Measurements from ENCODE around the gene IPO8. TPM values are rescaled to one million over a fixed set of nuclear protein-coding genes. Genes with fewer than 3 reads are reported as not detected.
"Not testable (repeated sequence)": the region's sequence is repeated elsewhere in the genome, so short reads cannot be mapped to it uniquely, and the experiment has no call there.

IPO8 gene
- total RNA-seq, 1 donor = 25.7 TPM

DNA sequence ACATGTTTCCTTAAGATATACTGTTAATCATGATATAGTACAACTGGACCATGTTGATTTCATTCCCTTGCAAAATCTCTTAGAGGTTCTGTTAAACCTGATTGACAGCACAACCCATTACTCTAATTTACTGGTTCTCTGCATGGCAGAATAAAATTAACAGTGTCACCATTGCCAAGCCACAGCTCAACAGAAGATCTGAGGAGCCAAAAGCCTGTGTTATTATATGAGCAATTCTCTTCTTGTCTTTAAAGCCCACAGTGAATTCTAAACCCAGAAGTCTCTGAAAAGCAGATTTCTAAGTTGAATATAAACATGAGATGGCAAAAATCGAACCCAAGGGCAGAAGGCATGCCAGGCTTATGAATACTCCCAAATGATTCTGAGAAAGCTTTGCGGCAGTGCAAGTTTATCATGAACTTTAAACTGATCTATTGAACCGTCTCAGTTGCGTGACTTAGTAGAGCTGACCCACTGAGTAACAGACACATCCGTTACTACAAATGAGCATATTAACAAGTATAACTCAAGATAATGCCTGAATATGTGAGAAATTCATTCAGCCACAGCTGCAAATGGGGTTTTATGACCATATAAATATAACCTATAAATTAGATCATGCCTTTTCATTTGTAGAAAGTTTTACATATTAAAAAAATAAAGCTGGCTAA is 78.2 kb downstream of the IPO8 start:
- H4K20me1 ChIP-seq (ENCODE audit: insufficient read depth, low read length) = no peaks in the 10 kb centered on the region
- DNase-seq (ENCODE audit: insufficient read length, low spot score, missing footprints) = no peak

DNA sequence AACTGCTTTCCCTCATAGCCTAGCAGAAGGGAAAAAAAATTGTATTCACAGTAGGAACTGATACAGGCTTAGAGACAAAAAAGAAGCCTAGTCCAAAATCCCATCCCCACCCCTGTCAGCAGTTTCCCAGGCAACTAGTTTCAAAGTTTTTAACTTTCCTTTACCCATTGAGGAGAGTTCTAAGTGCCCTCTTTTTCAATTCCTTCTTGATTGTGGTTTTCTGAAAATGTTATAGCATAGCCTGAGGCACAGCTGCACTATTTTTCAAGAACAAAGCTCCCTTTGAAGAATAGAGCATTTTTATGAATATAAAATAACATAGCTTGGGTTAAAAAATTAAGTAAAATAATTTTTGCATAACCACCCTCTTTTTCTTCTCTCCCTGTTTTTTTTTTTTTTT is 81.6 kb downstream of the IPO8 start:
- no peaks in the 10 kb centered on the region for H3K9me3 ChIP-seq (ENCODE audit: low read depth, low read length)
- peak; percentile 58 for DNase-seq (ENCODE audit: insufficient read length, low spot score, missing footprints)
- no peak overlapping the region for H3K27ac ChIP-seq (ENCODE audit: low read depth, low read length)
- H4K20me1 ChIP-seq (ENCODE audit: insufficient read depth, low read length) = no peaks in the 10 kb centered on the region
- H3K36me3 ChIP-seq (ENCODE audit: insufficient read depth, low read length) = no peaks in the 10 kb centered on the region
- TF ChIP-seq, protein P1, sequence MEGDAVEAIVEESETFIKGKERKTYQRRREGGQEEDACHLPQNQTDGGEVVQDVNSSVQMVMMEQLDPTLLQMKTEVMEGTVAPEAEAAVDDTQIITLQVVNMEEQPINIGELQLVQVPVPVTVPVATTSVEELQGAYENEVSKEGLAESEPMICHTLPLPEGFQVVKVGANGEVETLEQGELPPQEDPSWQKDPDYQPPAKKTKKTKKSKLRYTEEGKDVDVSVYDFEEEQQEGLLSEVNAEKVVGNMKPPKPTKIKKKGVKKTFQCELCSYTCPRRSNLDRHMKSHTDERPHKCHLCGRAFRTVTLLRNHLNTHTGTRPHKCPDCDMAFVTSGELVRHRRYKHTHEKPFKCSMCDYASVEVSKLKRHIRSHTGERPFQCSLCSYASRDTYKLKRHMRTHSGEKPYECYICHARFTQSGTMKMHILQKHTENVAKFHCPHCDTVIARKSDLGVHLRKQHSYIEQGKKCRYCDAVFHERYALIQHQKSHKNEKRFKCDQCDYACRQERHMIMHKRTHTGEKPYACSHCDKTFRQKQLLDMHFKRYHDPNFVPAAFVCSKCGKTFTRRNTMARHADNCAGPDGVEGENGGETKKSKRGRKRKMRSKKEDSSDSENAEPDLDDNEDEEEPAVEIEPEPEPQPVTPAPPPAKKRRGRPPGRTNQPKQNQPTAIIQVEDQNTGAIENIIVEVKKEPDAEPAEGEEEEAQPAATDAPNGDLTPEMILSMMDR (IDR thresholded peaks at IDR 0.05; ENCODE audit: extremely low read depth, low read depth, low read length) = no peak
- H3K27me3 ChIP-seq (ENCODE audit: insufficient read depth, low read length) = no peaks in the 10 kb centered on the region
- H3K4me2 ChIP-seq (ENCODE audit: insufficient read depth, low read length) = no peak overlapping the region
- H3K4me3 ChIP-seq (ENCODE audit: insufficient read depth, low read length) = no peak overlapping the region
- peaks cover 9% of the 10 kb centered on the region for H3K4me1 ChIP-seq (ENCODE audit: insufficient read depth, low read length)
- no peaks in the 10 kb centered on the region for H3K79me2 ChIP-seq (ENCODE audit: insufficient read depth, low read length)
- H2AFZ ChIP-seq (ENCODE audit: low read length) = no peak overlapping the region

More for the DNA sequence above, 78.2 kb downstream of the IPO8 start:
- Histone ChIP-seq H3K79me2 (ENCODE audit: insufficient read depth, low read length) (no peaks in the 10 kb centered on the region), H3K4me2 (ENCODE audit: insufficient read depth, low read length) (no peak overlapping the region), H3K36me3 (ENCODE audit: insufficient read depth, low read length) (no peaks in the 10 kb centered on the region), H2AFZ (ENCODE audit: low read length) (no peak overlapping the region), H3K27ac (ENCODE audit: low read depth, low read length) (no peak overlapping the region), H3K4me3 (ENCODE audit: insufficient read depth, low read length) (no peak overlapping the region), H3K9me3 (ENCODE audit: low read depth, low read length) (no peaks in the 10 kb centered on the region), H3K4me1 (ENCODE audit: insufficient read depth, low read length) (peaks cover 9% of the 10 kb centered on the region), H3K27me3 (ENCODE audit: insufficient read depth, low read length) (no peaks in the 10 kb centered on the region)
- TF ChIP-seq, protein P1 (IDR thresholded peaks at IDR 0.05; ENCODE audit: extremely low read depth, low read depth, low read length) = no peak

DNA sequence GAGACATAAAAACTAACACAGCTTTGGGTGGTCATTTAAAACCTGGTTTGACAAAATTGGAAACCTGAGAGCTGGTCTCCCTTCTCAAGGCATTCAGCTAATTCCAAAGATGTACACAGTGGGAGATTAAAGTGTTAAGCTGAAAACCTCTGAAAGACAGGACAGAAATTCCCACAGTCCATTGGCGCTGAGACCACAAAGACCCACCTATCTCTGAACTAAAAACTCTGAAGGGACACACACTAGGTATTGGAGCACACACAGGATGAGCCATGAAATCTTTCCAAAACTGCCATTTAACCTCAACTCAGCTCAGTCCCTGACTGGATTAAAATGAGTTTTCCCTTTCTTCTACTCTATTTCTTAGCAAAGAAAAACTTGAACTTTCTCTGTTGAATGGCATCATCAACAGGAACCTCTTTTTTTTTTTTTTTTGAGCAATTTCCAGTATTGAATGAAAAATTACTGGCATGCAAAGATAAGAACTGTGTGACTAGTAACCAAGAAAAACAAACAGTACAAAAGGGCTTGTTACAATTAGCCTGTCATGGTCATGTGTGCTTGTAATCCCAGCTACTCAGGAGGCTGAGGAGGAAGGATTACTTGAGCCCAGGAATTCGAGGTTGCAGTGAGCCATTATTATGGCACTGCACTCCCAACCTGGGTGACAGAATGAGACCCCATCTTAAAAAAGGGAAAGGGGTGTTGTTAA is 82.4 kb downstream of the IPO8 start:
- no peaks in the 10 kb centered on the region for H3K36me3 ChIP-seq (ENCODE audit: insufficient read depth, low read length)
- peak overlapping the region; percentile 57 for H3K4me2 ChIP-seq (ENCODE audit: insufficient read depth, low read length)
- no peaks in the 10 kb centered on the region for H3K27me3 ChIP-seq (ENCODE audit: insufficient read depth, low read length)
- TF ChIP-seq, protein P1 (IDR thresholded peaks at IDR 0.05; ENCODE audit: extremely low read depth, low read depth, low read length) = no peak
- H2AFZ ChIP-seq (ENCODE audit: low read length) = no peak overlapping the region
- H4K20me1 ChIP-seq (ENCODE audit: insufficient read depth, low read length) = no peaks in the 10 kb centered on the region
- H3K4me3 ChIP-seq (ENCODE audit: insufficient read depth, low read length) = no peak overlapping the region
- no peaks in the 10 kb centered on the region for H3K79me2 ChIP-seq (ENCODE audit: insufficient read depth, low read length)
- H3K4me1 ChIP-seq (ENCODE audit: insufficient read depth, low read length) = peaks cover 9% of the 10 kb centered on the region
- no peaks in the 10 kb centered on the region for H3K9me3 ChIP-seq (ENCODE audit: low read depth, low read length)
- no peak for DNase-seq (ENCODE audit: insufficient read length, low spot score, missing footprints)
- H3K27ac ChIP-seq (ENCODE audit: low read depth, low read length) = no peak overlapping the region

DNA sequence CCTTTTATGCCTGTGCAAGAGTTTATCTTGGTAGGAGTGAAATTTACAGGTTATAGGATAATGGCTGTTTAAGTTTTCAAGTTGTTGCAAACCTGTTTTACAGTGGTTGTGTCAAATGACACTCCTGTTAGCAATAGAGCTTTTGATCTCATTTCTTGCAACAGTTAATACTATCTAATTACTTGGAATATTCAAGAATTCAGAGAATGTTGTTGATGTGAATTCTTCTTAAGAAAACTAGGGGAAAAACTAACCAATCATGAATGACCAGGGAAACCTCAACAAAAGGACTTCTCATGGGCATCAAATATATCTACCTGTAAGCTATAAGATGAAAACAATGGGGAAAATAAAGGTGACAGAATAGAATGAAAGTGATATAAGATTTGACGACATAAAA is 85.0 kb downstream of the IPO8 start:
- Histone ChIP-seq H3K79me2 (ENCODE audit: insufficient read depth, low read length) (no peaks in the 10 kb centered on the region), H3K27ac (ENCODE audit: low read depth, low read length) (no peak overlapping the region), H3K9me3 (ENCODE audit: low read depth, low read length) (no peaks in the 10 kb centered on the region), H2AFZ (ENCODE audit: low read length) (no peak overlapping the region), H4K20me1 (ENCODE audit: insufficient read depth, low read length) (no peaks in the 10 kb centered on the region), H3K4me1 (ENCODE audit: insufficient read depth, low read length) (peaks cover 9% of the 10 kb centered on the region), H3K36me3 (ENCODE audit: insufficient read depth, low read length) (no peaks in the 10 kb centered on the region), H3K27me3 (ENCODE audit: insufficient read depth, low read length) (no peaks in the 10 kb centered on the region), H3K4me3 (ENCODE audit: insufficient read depth, low read length) (no peak overlapping the region), H3K4me2 (ENCODE audit: insufficient read depth, low read length) (no peak overlapping the region)
- no peak for DNase-seq (ENCODE audit: insufficient read length, low spot score, missing footprints)
- TF ChIP-seq, protein P1 (IDR thresholded peaks at IDR 0.05; ENCODE audit: extremely low read depth, low read depth, low read length) = no peak

DNA sequence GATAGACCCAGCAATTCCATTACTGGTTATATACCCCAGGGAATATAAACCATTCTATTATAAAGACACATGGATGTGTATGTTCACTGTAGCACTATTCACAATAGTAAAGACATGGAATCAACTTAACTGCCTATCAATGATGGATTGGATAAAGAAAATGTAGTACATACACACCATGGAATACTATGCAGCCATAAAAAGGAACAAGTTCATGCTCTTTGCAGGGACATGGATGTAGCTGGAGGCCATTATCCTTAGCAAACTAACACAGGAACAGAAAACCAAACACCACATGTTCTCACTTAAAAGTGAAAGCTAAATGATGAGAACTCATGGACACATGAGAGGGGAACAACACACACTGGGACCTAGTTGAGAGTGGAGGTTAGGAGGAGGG is 85.8 kb downstream of the IPO8 start:
- H3K4me1 ChIP-seq (ENCODE audit: insufficient read depth, low read length); H3K79me2 ChIP-seq (ENCODE audit: insufficient read depth, low read length); H3K9me3 ChIP-seq (ENCODE audit: low read depth, low read length); H3K36me3 ChIP-seq (ENCODE audit: insufficient read depth, low read length); H3K4me2 ChIP-seq (ENCODE audit: insufficient read depth, low read length); H3K27me3 ChIP-seq (ENCODE audit: insufficient read depth, low read length); H3K4me3 ChIP-seq (ENCODE audit: insufficient read depth, low read length); DNase-seq (ENCODE audit: insufficient read length, low spot score, missing footprints); H2AFZ ChIP-seq (ENCODE audit: low read length); H4K20me1 ChIP-seq (ENCODE audit: insufficient read depth, low read length); H3K27ac ChIP-seq (ENCODE audit: low read depth, low read length): not testable (repeated sequence)

DNA sequence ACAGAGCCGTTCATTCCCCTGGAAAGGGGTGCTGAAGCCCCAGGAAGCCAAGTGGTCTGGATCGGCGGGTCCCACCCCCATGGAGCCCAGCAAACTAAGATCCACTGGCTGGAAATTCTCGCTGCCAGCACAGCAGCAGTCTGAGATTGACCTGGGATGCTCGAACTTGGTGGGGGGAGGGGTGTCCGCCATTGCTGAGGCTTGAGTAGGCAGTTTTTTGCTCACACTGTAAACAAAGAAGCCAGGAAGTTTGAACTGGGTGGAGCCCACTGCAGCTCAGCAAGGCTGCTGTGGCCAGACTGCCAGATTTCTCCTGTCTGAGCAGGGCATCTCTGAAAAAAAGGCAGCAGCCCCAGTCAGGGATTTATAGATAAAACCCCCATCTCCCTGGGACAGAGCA is 91.4 kb downstream of the IPO8 start:
- not testable (repeated sequence) for H3K36me3 ChIP-seq (ENCODE audit: insufficient read depth, low read length); H4K20me1 ChIP-seq (ENCODE audit: insufficient read depth, low read length); H3K4me2 ChIP-seq (ENCODE audit: insufficient read depth, low read length); H3K79me2 ChIP-seq (ENCODE audit: insufficient read depth, low read length); DNase-seq (ENCODE audit: insufficient read length, low spot score, missing footprints); H3K27ac ChIP-seq (ENCODE audit: low read depth, low read length); H3K4me3 ChIP-seq (ENCODE audit: insufficient read depth, low read length); H3K4me1 ChIP-seq (ENCODE audit: insufficient read depth, low read length); H3K9me3 ChIP-seq (ENCODE audit: low read depth, low read length); H3K27me3 ChIP-seq (ENCODE audit: insufficient read depth, low read length)
- H2AFZ ChIP-seq (ENCODE audit: low read length) = peak overlapping the region; percentile 59

All from osteoblast (primary cell).